NCI-H446 treated with DMSO at 0.1 percent for 48 hours (cell line): Measurements from ENCODE around the gene NCAN.
A peak's percentile ranks its signal among the peaks of the same experiment; 100 is the strongest.

Experiments used
- DNase-seq: peaks from one replicate; lab custom pipeline; 2025; lab: John Stamatoyannopoulos, UW

Gene NCAN

DNA sequence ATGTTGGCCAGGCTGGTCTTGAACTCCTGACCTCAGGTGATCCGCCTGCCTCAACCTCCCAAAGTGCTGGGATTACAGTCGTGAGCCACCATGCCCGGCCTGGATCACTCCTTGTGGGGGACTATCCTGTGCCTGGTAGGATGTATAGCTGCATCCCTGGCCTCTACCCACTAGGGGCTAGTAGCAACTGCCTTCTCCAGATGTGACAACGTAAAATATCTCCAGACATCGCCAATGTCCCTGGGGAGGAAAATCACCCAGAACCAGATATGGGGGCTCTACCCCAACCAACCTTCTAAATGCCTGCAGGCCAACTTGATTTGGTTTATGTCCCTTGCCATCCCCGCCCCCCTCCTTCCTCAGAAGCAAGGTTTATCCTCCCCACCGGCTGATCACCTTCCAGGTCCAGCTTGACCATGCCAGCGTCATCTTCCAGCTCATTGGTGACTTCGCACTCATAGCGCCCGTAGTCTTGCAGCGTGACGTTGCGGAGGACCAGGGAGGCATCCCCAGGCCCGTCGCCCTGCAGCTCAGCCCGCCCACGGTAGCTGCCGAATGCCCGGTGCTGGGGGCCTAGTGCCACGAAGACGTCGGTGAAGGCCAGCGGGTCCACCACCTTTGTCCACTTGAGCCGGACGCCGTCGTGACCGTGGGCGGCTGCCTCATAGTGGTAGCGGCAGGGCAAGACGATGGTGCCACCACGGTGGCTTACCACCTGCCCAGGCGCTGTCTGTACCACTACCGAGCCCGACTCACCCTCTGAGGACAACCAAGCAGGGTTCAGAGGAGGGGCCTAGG is 48.9 kb downstream of the NCAN start:
- no peak for DNase-seq

DNA sequence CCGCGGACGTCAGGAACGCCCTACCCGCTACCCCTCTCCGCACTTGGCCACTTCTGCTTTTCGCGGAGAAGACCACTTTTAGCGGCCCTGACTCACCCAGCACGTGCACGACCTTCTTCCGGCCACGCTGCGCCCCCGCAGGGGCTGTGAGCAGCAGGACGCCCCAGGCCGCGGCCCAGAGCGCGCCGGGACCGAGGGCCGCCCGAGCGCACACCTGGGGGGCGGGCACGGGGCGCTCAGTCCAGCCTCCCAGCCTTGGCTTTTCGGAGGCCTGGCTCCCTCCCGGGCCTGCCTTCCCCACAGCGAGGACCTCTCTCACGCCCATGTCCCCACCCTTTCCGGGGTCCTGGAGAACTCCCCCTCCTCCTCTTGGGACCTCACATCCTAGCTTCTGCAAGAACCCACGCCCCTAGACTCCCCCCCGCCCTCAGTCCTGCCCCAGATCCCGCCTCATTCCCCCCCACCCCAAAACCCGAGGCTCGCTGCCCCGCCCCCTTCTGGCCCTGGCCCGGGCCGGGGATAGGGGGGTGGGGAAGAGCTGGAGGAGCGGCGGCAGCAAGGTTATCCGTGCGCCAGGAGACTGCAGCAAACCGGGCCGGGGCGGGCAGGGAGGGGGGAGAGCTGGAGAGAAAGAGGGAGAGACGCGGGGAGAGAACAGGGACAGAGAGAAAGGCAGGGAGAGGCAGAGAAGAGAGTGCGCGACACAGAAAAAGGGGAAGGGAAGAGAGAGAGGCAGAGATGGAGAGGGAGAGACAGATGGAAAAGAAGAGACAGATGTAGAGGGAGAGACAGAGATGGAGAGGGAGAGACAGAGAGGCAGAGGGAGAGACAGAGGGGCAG is 49.8 kb downstream of the NCAN start:
- DNase-seq = no peak

DNA sequence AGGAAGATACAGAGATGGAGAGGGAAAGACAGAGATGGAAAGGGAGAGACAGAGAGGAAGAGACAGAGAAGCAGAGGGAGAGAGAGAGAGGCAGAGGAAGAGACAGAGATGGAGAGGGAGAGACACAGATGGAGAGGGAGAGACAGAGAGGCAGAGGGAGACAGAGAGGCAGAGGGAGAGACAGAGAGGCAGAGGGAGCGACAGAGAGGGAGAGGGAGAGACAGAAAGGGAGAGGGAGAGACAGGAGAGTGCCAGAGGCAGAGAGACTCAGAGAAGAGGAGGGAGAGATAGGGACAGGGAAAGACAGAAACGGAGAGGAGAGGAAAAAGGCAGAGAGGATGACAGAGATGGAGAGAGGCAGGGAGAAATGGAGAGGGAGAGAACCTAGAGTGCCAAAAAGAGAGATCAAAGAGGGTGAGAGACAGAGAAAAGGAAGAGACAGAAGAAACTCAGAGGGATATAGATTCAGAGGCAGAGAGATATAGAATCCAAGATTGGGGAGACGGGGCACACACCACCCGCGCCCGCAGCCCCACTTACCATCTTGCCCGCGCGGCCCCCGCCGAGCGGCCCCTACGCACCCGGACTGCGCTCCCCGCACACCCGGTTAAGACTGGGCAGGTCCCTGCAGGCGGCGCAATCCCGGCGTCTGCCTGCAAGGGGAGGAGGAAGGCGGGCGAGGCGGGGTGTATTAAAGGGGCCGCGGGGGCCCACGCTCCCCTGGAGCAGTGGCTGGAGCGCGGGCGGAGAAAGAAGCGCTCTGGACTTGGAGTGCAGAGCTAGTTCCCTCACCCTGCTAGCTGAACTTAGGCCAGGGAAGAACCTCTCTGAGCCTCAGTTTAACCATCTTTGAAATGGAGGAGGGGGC is 50.7 kb downstream of the NCAN start:
- DNase-seq = no peak

DNA sequence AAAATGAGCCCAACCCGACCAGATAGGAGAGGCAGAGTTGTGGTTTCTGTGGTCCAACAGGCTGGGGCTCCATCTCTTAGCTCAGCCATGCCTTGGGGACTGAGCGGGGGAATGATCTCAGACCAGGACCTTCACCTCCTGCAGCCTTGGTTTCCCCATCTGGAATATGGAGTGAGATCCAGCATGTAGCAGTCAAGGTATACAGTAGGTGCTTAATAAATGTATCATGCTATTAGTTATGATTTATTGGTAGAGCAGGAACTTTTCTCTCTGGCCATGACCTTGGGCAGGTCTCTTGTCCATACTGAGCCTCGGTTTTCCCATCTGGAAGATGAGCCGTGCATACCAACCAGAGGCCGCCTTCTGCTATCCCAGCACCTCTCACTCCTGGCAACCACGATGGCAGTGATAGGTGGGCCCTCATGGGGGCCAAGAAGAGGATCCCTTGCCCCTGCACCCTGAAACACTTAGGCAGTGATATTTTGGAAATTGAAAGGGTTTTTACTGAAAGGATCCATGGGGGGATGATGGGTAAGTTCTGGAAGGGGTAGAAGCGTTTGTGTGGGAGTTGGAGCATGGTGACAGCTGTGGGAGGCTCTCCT is 52.2 kb downstream of the NCAN start:
- DNase-seq = no peak

DNA sequence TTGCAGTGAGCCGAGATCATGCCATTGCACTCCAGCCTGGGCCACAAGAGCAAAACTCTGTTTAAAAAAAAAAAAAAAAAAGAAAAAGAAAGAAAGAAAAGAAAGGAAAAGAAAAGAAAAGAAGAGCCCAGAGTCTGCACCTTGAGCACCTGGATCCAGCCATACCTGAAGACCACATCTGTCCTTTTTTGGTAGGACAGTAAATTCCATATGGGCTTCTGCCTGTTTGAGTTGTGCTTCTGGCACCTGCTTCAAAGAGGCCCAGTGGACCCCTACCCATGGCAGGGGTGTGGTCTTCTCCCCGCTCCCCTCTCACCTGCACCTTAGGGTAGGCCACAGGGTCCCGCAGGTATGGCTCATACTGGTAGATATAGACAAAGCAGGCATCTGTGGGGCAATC is 55.5 kb downstream of the NCAN start:
- DNase-seq = no peak

DNA sequence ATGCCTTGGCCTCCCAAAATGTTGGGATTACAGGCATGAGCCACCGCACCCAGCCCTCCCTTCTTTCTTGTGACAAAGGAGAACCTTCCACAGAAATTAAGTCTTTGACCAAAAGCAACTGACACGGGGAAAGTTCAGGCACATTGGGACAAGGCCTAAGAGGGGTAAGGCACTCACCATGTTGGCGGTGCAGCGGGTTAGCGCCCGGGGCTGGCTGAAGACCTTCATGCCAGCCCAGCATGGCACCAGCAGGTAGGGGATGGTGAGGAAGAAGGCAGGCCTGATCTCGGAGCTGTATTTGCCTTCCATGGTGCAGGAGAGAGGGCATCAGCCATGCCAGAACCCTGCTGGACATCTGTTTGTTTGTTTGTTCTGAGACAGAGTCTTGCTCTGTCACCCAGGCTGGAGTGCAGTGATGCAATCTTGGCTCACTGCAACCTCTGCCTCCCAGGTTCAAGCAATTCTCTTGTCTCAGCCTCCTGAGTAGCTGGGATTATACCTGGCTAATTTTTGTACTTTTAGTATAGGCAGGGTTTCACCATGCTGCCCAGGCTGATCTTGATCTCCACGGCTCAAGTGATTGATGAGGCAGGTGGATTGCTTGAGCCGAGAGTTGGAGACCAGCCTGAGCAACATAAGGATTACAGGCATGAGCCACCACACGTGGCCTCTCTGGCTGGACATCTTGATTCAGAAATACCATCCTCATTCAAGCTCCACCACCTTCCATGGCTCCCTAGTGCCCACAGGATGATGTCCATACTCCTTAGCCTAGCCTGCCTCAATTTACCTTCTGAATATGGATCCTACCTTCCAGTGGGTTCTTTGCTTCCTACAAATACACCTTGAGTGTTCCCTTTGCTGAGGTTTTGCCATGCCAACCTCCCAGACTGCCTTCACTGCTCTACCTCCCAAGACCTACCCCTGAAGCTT is 57.0 kb downstream of the NCAN start:
- DNase-seq = no peak

DNA sequence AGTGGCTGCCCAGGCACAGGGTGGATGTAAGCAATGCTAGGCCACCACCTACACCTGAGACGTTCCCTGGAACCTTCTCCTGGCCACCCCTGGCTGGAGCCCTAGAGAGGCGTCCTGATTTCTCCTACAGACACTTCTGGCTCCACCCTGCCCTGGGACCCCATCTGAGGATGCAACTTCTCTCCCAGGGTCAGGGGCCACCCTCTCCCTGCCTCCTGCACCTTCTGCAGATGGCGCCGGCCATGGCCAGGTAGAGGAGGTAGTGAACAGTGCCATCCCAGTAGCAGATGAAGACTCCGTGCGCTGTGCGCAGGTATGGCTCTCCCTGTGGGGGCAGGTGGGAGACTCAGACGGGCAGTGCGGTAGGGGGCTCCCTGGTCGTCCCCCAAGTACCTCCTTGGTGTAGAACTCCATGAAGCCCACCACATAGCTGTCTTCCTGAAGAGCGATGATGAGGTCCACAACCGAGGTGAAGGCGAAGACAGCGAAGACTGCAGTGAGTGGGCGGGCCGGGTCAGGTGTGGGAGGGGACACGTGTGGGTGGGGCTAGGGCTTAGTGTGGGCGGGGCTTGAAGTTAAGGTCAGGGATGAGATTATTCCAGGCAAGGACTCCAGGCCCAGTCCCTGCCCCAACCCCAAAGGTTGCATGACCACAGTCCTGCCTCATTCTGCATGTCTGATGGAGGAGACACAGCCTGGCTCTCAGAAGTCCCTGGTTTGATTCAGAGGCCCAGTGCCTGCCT is 58.4 kb downstream of the NCAN start:
- no peak for DNase-seq

DNA sequence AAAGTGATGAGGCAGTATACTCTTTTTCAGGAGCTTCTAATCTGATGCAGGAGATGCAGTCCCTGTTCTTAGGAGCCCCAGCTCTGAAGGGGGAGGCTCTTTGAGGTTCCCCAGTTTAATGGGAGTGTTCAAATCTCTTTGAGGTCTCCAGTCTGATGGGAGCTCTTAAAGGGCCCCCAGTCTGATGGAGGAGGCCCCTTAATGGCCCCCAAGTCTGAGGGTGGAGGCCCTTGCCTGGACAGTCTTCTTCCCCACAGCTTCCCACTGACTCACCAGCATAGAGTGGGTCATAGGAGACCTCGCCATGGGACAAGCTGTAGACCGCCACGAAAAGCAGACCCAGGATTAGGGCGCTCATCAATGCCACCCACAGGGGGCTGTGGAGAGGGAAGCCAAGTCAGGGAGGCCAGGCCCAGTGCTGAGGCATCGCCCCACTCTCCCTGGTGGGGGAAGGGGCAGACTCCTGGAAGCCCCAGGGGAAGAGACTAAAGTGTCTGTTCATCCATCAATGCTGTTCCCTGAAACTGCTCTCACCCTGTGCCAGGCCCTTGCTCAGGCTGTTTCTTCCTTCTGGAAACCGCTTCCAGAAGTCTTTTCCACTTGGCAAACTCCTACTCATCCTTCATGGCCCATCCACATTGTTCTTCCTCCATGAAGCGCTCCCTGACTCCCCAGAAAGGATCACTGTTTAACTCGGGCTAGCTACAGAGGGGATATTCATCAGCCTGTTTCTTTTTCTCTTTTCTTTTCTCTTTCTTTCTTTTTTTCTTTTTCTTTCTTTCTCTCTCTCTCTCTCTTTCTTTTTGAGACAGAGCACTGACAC is 59.2 kb downstream of the NCAN start:
- no peak for DNase-seq

DNA sequence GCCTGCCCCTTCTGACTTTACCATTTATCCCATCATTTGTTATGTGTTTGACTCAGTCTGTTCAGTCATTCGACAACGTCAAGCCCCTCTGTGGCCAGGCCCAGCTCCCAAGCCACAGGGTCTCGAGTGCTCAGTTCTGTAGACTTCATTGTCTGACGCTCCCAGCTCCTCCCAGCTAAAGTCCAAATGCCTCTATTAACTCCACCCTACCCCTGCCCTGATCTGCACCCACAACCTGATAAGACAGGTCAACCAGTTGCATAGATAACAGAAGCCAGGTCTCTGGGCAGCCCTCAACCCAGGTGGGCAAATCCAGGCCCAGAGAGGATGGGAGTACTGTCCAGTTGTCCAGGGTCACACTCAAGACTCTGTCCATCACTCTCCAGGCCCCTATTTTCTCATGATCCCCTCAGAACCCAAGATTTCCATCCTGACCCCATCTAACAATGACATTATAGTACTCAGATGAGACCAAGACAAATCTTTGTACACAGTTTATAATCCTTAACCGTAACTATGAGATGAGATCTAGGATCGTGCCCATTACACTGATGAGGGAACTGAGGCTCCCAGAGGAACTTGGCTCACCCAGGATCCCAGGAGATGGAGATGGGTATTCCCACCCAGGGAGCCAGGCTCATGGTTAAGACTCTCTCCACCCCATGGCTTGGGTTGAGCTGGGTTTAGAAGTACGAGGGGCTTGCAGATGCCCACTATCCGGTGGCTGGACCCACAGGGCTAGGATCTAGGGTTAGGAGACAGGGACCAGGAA is 60.3 kb downstream of the NCAN start:
- DNase-seq = no peak

DNA sequence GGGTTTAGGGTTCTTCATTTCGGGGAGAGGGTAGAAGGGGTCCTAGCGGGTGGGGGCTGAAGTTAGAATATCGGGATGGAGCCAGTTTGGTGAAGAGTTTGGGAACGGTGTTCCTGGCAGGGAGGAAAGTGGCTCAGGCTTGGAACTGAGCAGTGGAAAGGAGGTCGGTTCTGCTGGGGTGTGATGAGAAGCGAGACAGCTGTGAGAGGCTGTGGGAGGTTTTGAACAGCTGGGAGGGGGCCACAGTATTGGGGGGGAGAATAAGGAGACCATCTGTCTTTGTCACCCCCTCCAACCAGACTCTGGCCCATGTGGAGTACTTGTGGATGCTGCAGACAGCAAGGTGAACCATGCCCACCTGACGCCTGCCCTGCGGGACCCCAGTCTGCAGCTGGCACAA is 62.4 kb downstream of the NCAN start:
- no peak for DNase-seq

DNA sequence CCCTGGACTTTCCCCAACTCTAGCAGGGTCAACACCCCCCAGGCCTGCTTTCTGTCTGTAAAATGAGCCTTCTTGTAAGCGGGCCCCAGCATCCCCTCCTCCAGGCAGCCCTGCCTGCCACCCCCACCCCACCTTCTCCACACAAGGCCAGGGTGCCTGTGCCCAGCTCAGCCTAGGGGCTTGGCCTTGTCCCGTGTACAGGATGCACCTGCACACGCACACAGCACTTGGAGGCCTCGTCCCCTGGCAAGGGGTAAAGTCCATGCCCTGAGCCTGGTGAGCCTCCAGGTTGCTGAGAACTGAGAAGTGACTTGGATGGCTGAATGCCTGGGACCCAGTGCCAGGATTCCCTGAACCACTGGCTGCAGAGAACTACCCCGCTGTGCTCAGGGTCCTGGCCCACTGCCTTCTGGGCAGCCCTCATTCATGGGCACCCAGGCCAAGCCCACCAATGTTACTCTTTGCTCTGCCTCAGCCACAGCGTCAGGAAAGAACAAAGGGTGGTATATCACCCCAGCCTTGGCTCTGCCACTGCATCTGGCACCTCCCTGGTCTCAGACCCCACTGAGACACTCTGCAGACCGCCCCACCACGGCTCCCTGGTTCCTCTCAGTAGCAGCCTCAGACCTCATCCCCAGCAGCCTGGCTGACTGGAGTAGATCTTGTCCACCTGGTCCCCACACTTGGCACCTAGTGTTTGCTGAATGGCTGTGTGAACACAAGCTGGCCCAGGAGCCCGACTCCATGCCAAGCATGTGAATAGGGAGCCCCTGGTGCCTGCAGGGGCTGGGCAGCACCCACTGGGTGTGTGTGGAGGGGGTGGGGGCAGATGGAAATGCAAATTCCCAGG is 63.2 kb downstream of the NCAN start:
- peak; percentile 10 for DNase-seq

DNA sequence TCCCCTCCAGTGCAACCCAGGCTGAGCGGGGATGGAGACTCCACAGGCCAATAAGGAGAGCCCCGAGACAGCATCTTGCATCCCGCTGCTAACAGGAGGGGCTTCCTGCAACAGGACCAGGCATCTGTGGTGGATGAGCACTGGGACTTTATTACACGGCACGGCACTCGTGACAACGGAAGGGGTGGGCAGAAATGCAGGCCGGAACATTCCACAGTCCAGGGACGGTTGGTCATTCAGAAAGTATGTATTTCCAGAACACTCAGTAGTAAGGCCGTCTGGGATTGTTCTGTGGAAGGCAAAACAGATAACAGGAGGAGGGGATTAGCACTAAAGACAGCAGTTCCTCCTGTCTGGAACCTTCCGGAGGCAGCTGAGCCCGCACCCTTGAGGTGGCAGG is 64.6 kb downstream of the NCAN start:
- no peak for DNase-seq

DNA sequence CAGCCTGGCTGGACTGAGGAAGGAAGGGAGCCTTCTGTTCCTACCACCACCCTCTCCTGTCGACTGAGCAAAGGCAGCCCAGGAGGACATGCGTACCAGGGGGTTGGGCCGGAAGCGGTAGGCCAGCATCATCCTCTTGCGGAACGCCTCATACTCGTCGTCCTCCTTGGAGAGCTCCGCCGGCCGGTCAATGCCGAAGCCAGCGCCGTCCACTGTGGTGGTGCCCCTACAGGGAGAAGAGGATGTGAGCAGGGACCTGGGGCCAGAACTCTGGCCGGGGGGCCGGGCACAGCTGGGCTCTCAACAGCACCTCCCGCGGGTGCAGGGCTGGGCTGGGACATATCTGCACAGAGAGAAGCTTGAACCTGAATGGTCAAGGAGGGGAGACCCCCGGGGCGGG is 65.1 kb downstream of the NCAN start:
- no peak for DNase-seq

DNA sequence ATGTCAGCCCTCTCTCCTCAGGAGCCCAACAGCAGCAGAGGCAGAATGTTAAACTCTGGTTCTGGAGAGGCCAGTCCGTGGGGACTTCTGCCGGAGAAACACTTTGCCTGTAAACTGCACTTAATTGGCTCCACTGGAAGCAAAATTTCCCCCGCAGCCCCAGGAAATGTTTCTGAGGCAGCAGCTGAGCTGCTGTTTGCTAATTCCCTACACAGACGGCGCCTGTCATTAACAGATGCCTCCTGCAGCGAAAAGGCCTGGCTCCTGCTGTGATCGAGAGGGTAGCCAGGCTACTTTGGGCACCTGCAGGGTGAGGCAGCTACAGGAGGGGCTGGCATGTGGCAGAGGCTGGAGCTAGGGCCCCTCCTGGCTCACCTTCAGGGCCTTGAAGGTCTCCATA is 66.6 kb downstream of the NCAN start:
- no peak for DNase-seq

DNA sequence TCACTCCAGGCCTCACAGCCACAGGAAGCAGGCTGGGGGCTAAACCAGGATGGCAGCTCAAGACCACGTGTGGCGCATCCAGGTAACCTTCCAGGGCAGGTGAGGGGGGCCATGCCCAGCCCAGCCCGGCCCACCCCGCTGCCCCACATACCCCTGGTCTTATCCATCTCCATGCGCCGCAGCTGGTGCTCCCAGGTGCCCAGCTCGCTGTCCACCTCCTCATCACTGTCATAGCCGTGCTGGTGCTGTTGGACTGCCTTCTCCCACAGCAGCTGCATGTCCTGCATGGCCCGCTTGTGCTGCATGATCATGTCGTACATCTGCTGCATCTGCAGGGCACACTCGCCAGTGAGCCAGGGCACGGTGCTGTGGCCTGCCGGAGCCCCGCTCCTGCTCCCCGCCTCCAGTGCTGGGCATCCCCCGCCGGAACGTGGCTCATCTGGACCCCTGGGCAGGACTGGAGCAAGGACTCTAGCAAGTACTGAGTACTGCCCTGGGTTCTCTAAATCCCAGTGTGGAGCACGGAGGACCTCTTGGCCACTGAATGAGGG is 67.4 kb downstream of the NCAN start:
- DNase-seq = no peak

DNA sequence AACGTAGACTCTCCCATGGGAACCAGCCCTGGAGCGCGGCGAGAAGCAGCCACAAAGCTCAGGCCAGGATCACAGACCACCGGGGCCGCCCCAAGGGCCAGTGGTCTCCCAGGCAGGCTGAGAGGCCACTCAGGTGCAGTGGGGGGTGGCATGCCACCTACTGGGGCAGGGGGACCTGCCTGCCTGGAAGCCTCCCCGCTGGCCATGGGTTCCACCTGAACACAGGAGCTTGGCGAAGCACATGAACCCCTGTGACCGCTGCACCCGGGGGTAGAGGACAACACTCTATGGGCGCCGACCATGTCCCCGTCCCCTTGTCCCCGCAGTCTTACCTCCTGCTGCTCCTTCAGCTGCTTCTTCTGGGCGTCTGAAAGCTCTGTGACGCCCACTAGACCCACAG is 68.1 kb downstream of the NCAN start:
- no peak for DNase-seq

DNA sequence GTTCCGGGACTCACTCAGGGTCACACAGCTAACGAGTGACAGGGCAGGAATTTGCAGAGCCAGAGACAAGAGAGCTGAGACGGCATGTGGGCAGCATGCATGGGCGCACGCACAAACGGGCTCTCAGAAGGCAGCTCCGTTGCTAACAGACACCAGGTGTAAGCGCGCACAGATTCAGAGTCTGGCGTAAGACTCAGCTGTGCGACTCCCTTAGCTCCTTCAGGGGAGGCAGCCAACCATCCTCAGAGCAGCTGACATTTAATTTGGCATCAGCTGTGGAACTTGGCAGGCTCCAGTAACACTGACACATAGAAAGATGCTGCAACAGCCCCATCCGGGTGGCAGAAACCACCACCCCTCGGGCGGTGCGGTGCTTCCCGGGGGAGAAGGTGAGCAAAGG is 68.8 kb downstream of the NCAN start:
- DNase-seq = peak; percentile 19
